ENCODE results near the gene NCAM1. TPM values are rescaled to one million over a fixed set of nuclear protein-coding genes. Genes with fewer than 3 reads are reported as not detected.

The NCAM1 gene
- total and polyA plus RNA-seq, 2 of the 13 experiments (the other 11 are each of a cell fraction or from before 2014, with no cell fraction given): 0.05 TPM; not detected in 1

DNA sequence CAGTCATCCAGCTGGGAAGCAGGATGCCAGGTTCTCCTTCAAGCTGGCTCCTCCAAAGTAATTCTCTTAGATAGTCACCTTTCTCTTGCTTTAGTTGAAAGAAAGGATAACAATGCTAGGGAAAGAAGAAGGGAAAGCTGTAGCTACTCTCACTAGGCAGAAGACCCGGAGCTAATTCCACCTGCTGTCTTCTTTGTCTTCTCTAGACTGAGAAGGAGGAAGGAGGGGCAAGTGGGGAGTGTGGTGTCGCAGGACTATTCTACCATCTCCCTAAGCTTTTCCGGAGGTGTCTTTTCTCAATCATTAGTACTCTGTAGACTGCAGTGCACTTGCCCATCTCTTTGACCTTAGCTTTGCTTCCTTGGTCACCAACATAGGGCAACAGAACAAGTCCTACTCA, 162.8 kb downstream of the NCAM1 start:
- BruUV-seq (replicated peaks): no TSS peak
- Histone ChIP-seq H3K4me1 (ENCODE audit: insufficient read depth, low read length) (no peaks in the 10 kb centered on the region), H3K79me2 (ENCODE audit: insufficient read depth, low read length) (no peaks in the 10 kb centered on the region), H3K9me3 (ENCODE audit: low read length) (no peaks in the 10 kb centered on the region), H2AFZ (ENCODE audit: low read length) (no peak overlapping the region), H3K9ac (ENCODE audit: insufficient read depth, low read depth, low read length) (no peak overlapping the region), H3K4me3 (replicated peaks in 1 of 3; ENCODE audit: insufficient read depth in 1 of 3, low read depth in 2 of 3, low read length in 3 of 3) (no peak overlapping the region), H3K36me3 (replicated peaks in 1 of 2; ENCODE audit: control insufficient read depth in 1 of 2, insufficient read depth in 2 of 2, low read length in 2 of 2) (no peaks in the 10 kb centered on the region), H4K20me1 (ENCODE audit: insufficient read depth, low read length) (no peaks in the 10 kb centered on the region), H3K27ac (ENCODE audit: extremely low read length, insufficient read depth, low read length) (no peak overlapping the region), H3K27me3 (ENCODE audit: control insufficient read depth in 1 of 2, insufficient read depth in 2 of 2, low read length in 2 of 2) (peaks cover 0 to 13% of the 10 kb centered on the region in 2 experiments; a peak in 3 of 5 replicates), H3K4me2 (ENCODE audit: low read depth, low read length) (no peak overlapping the region)
- intact Hi-C loops (cut with micrococcal nuclease; ENCODE audit: unreplicated experiment): no loop called here
- in situ Hi-C loops (cut with HindIII; ENCODE audit: extremely low pct_ligation_motif_present, low pct_unique_long_range_greater_than_20kb): no loop called here
- DNase-seq (ENCODE audit: low spot score): no peak
- WGBS (ENCODE audit: low lambda C conversion rate): 22% methylated on average over 3 of the region's 3 CpGs
- ChIA-PET CTCF (ENCODE audit: low intra/inter-chr PET ratio, low total read pairs) (no interaction called here), POLR2A (no interaction called here)
- no peak for TF ChIP-seq ZFYVE20 (CRISPR knock-in tag; IDR thresholded peaks at IDR 0.05; ENCODE audit: borderline replicate concordance, low read depth)
- TF ChIP-seq CREB1 (IDR thresholded peaks at IDR 0.05): no peak
- no peak for TF ChIP-seq CREB1 (CRISPR knock-in tag; IDR thresholded peaks at IDR 0.05)
- TF ChIP-seq, protein P1, sequence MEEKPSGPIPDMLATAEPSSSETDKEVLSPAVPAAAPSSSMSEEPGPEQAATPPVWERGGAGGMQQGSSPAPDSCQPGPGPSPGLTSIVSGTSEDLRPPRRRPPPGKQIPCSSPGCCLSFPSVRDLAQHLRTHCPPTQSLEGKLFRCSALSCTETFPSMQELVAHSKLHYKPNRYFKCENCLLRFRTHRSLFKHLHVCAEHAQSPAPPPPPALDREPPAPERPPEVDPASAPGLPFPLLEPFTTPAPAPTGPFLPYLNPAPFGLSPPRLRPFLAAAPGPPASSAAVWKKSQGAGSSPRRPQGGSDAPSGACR (CRISPR knock-in tag; IDR thresholded peaks at IDR 0.05): no peak
- no peak for TF ChIP-seq SNAI1 (CRISPR knock-in tag; IDR thresholded peaks at IDR 0.05; ENCODE audit: borderline replicate concordance)
- TF ChIP-seq ZNF552 (CRISPR knock-in tag; IDR thresholded peaks at IDR 0.05; ENCODE audit: borderline replicate concordance): no peak
- no peak for TF ChIP-seq ATF7-NPFF (CRISPR knock-in tag; IDR thresholded peaks at IDR 0.05; ENCODE audit: low read depth)
- no peak for TF ChIP-seq ZNF7 (CRISPR knock-in tag; IDR thresholded peaks at IDR 0.05)
- no peak for TF ChIP-seq RFX5 (IDR thresholded peaks at IDR 0.05; ENCODE audit: low read depth, low read length)
- TF ChIP-seq ZNF138 (CRISPR knock-in tag; IDR thresholded peaks at IDR 0.05; ENCODE audit: low read depth): no peak
- TF ChIP-seq PBX3 (CRISPR knock-in tag; IDR thresholded peaks at IDR 0.05; ENCODE audit: borderline replicate concordance): no peak
- TF ChIP-seq, protein P2, sequence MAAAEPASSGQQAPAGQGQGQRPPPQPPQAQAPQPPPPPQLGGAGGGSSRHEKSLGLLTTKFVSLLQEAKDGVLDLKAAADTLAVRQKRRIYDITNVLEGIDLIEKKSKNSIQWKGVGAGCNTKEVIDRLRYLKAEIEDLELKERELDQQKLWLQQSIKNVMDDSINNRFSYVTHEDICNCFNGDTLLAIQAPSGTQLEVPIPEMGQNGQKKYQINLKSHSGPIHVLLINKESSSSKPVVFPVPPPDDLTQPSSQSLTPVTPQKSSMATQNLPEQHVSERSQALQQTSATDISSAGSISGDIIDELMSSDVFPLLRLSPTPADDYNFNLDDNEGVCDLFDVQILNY (CRISPR knock-in tag; conservative IDR thresholded peaks at IDR 0.05): no peak
- TF ChIP-seq RCOR2 (CRISPR knock-in tag; IDR thresholded peaks at IDR 0.05): no peak
- TF ChIP-seq ZNF205 (CRISPR knock-in tag; IDR thresholded peaks at IDR 0.05): no peak
- TF ChIP-seq, protein P3, sequence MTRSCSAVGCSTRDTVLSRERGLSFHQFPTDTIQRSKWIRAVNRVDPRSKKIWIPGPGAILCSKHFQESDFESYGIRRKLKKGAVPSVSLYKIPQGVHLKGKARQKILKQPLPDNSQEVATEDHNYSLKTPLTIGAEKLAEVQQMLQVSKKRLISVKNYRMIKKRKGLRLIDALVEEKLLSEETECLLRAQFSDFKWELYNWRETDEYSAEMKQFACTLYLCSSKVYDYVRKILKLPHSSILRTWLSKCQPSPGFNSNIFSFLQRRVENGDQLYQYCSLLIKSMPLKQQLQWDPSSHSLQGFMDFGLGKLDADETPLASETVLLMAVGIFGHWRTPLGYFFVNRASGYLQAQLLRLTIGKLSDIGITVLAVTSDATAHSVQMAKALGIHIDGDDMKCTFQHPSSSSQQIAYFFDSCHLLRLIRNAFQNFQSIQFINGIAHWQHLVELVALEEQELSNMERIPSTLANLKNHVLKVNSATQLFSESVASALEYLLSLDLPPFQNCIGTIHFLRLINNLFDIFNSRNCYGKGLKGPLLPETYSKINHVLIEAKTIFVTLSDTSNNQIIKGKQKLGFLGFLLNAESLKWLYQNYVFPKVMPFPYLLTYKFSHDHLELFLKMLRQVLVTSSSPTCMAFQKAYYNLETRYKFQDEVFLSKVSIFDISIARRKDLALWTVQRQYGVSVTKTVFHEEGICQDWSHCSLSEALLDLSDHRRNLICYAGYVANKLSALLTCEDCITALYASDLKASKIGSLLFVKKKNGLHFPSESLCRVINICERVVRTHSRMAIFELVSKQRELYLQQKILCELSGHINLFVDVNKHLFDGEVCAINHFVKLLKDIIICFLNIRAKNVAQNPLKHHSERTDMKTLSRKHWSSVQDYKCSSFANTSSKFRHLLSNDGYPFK (CRISPR knock-in tag; IDR thresholded peaks at IDR 0.05; ENCODE audit: borderline replicate concordance): no peak
- no peak for TF ChIP-seq ZNF343 (CRISPR knock-in tag; IDR thresholded peaks at IDR 0.05)
- no peak for FAIRE-seq
- ATAC-seq: no peak
